DMS53 (cell line): ENCODE data around the gene GTSE1.
A peak's percentile ranks its signal among the peaks of the same experiment; 100 is the strongest.

Source experiments
- DNase-seq: peaks from one replicate; lab custom pipeline; 2025; lab: John Stamatoyannopoulos, UW

Gene GTSE1

GRCh38 chr22:46366327-46366731, 69.7 kb downstream of the GTSE1 start:
- peak; percentile 73 for DNase-seq

GRCh38 chr22:46366801-46367706, 70.4 kb downstream of the GTSE1 start:
- peak; percentile 97 for DNase-seq

GRCh38 chr22:46367707-46368191, 71.1 kb downstream of the GTSE1 start:
- peak; percentile 96 for DNase-seq

- peak; percentile 42 for DNase-seq
These were observed 71.8 kb downstream of the GTSE1 start for GRCh38 chr22:46368422-46368821.

- DNase-seq: no peak
These were observed 72.4 kb downstream of the GTSE1 start for GRCh38 chr22:46368871-46369715.

GRCh38 chr22:46369716-46370583, 73.3 kb downstream of the GTSE1 start:
- no peak for DNase-seq

GRCh38 chr22:46370584-46371291, 74.1 kb downstream of the GTSE1 start:
- DNase-seq: peak; percentile 91

GRCh38 chr22:46371623-46372226, 75.1 kb downstream of the GTSE1 start:
- DNase-seq: no peak

- no peak for DNase-seq
These were observed 76.0 kb downstream of the GTSE1 start for GRCh38 chr22:46372686-46373085.

- DNase-seq: peak; percentile 75
These were observed 76.5 kb downstream of the GTSE1 start for GRCh38 chr22:46373159-46373558.

- DNase-seq: peak; percentile 61
These were observed 77.4 kb downstream of the GTSE1 start for GRCh38 chr22:46373921-46374662.

GRCh38 chr22:46374663-46375474, 78.2 kb downstream of the GTSE1 start:
- peak; percentile 94 for DNase-seq

GRCh38 chr22:46376111-46376510, 79.4 kb downstream of the GTSE1 start:
- no peak for DNase-seq

GRCh38 chr22:46376908-46377524, 80.3 kb downstream of the GTSE1 start:
- DNase-seq: peak; percentile 69

GRCh38 chr22:46377525-46378425, 81.1 kb downstream of the GTSE1 start:
- DNase-seq: peak; percentile 97

- peak; percentile 63 for DNase-seq
These were observed 81.9 kb downstream of the GTSE1 start for GRCh38 chr22:46378426-46379065.
